HPDE6-E6E7 (cell line): ENCODE measurements around the gene OPN4.

ENCODE experiments used
- DNase-seq: peaks from one replicate; pipeline ENCODE4 v3.0.0; 2011; ENCODE audit warnings: missing footprints; ENCODE audit errors: extremely low spot score

The OPN4 gene

GRCh38 chr10:86699991-86700840 is 45.9 kb downstream of the OPN4 start:
- DNase-seq: no peak

- DNase-seq: no peak
Measured at GRCh38 chr10:86700851-86701617, 46.7 kb downstream of the OPN4 start.

- DNase-seq: no peak
Measured at GRCh38 chr10:86703176-86703575, 48.8 kb downstream of the OPN4 start.

GRCh38 chr10:86705139-86705538 is 50.8 kb downstream of the OPN4 start:
- DNase-seq: no peak

- no peak for DNase-seq
Measured at GRCh38 chr10:86705905-86706304, 51.6 kb downstream of the OPN4 start.

GRCh38 chr10:86706401-86706841 is 52.1 kb downstream of the OPN4 start:
- DNase-seq: no peak

GRCh38 chr10:86706977-86707376 is 52.6 kb downstream of the OPN4 start:
- no peak for DNase-seq

GRCh38 chr10:86707505-86707904 is 53.2 kb downstream of the OPN4 start:
- DNase-seq: no peak

GRCh38 chr10:86708068-86708782 is 53.9 kb downstream of the OPN4 start:
- no peak for DNase-seq

- DNase-seq: no peak
Measured at GRCh38 chr10:86708783-86709380, 54.5 kb downstream of the OPN4 start.

GRCh38 chr10:86709396-86710185 is 55.2 kb downstream of the OPN4 start:
- no peak for DNase-seq

- peak; percentile 87 for DNase-seq
Measured at GRCh38 chr10:86710987-86711512, 56.7 kb downstream of the OPN4 start.

GRCh38 chr10:86711513-86712316 is 57.4 kb downstream of the OPN4 start:
- DNase-seq: peak; percentile 40

GRCh38 chr10:86712317-86712707 is 58.0 kb downstream of the OPN4 start:
- no peak for DNase-seq

- no peak for DNase-seq
Measured at GRCh38 chr10:86715156-86715795, 60.9 kb downstream of the OPN4 start.

- no peak for DNase-seq
Measured at GRCh38 chr10:86715836-86716235, 61.5 kb downstream of the OPN4 start.
